GM03348 (cell line): ENCODE measurements around the gene LMBR1L.
A peak's percentile ranks its signal among the peaks of the same experiment; 100 is the strongest.
"Not testable (repeated sequence)": the region's sequence is repeated elsewhere in the genome, so short reads cannot be mapped to it uniquely, and the experiment has no call there.

Experiments used
- DNase-seq: peaks from one replicate; pipeline ENCODE4 v3.0.0; 2012; ENCODE audit warnings: low spot score

The LMBR1L gene

GRCh38 chr12:49086116-49086515 is 24.5 kb downstream of the LMBR1L start:
- peak; percentile 60 for DNase-seq

- DNase-seq: no peak
Observed at GRCh38 chr12:49084438-49084837, 26.2 kb downstream of the LMBR1L start.

DNA sequence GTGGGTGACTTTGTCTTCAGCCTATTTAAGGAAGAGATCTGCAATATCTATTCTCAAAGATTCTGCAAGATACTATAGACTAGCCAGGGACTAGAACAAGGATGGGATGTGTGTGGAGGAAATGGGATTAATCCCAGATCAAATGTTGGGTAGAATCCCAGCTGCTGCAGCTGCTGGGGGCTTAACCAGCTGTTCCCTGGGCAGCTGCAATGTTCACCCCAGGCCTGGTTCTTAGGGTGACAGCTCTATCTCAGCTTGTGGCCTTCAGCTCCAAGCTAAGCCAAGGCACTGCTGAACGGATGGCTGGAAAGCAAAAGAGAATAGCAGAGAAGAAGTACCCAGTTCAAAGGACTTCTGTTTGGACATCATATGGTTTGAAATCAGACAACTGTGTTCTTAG is 30.9 kb downstream of the LMBR1L start:
- DNase-seq: no peak

- DNase-seq: no peak
Observed at GRCh38 chr12:49070971-49071370, 39.7 kb downstream of the LMBR1L start.

- DNase-seq: peak; percentile 99
Observed at GRCh38 chr12:49069507-49070346, 40.9 kb downstream of the LMBR1L start, which contains the start of gene RHEBL1. Gene RHEBL1 (minus strand): TSS chr12:49069979. CDS start chr12:49069785, 194 bp downstream.

DNA sequence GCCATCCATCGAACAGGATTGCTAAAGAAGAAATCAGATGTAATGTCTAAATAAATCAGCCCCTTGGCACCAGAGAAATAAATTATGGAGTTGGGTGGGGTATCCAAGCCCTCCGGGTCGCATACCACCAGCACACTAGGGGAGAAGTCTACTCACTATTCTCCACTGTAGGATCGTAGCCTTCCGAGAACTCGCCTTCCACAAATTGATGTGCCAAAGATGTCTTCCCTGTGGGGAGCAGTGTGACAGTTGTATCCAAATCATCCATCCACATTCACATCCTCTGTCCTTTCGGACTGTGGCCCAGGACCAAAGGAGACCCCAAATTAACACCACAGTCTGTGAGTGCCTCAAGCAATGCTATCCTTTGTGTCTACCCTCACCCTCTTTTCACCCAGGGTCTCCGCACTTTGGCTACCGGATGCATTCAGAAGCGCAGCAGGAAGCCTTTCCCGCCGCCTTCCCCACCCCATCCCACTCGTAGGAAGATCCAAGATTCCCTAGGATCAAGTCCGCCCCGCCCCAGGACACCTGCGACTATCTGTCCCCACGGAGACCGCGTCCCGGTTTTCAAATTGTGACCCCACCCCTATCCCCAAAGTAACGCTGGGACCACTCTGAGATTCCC is 41.7 kb downstream of the LMBR1L start:
- no peak for DNase-seq

DNA sequence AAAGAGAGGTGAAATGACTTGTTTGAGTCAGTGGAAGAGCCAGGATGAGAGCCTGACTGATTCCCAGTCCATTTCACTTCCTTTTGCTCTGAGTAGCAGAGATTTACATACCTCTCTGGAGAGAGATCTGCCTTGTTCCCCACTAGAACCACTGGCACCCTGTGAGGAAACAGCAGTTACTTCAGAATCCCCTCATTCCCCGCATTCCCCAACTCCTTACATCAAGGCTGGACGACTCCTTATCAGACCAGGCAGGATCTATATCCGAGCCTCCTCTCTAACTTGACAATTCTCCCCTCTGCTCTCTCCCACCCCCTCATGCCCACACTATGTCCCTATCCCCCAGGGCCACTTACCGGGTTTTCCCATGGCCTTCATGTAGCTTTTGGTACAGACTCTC is 44.5 kb downstream of the LMBR1L start:
- DNase-seq: no peak

DNA sequence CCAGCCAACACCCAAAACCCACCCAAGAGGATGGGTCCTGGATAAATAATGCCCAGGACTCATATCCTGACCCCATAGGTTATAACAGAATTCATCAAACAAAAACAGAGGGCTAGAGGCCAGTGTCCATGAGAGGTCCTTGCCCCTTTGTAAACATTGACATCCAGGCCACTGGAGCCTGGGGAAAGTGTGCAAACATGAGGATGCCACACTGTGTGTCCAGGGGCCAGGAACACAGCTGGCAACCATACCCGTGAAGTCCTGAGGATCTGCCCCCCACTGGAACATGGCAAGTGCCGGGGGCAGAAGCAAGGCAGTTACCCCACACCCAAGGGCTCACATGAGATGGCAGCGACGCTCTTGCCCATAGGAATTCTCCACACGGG is 45.9 kb downstream of the LMBR1L start:
- no peak for DNase-seq

DNA sequence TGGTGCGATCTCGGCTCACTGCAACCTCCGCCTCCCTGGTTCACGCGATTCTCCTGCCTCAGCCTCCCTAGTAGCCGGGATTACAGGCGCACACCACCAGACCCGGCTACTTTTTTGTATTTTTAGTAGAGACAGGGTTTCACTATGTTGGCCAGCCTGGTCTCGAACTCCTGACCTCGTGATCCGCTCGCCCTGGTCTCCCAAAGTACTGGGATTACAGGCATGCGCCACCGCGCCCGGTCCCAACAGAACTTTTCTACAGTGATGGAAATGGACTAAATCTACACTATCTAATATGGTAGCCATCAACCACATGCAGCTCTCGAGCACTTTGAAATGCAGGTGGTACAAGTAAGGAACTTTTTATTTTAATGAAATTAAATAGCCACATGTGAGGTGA is 48.7 kb downstream of the LMBR1L start:
- not testable (repeated sequence) for DNase-seq

DNA sequence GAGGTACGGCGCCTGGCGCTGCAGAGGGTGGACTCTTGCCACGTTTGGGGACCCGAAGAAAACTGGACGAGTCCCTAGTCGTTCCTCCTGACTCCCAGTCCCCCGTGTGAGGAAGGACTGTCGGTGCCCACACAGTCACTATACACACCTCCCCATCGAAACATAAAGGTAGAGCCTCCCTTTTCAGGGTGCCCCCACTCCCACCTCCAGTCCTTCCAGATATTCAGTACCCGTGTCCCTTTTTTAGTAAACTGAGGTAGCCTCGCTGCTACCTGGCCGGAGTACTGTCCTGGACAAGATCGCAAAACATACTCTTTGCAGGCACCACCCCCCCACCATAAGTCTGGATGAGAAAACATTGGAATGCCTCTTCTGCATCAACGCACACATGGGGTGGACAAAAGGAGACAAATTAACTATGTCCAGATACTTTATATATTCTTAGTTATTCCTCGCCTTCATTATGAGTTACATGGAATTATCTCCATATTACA is 49.4 kb downstream of the LMBR1L start:
- DNase-seq: no peak

DNA sequence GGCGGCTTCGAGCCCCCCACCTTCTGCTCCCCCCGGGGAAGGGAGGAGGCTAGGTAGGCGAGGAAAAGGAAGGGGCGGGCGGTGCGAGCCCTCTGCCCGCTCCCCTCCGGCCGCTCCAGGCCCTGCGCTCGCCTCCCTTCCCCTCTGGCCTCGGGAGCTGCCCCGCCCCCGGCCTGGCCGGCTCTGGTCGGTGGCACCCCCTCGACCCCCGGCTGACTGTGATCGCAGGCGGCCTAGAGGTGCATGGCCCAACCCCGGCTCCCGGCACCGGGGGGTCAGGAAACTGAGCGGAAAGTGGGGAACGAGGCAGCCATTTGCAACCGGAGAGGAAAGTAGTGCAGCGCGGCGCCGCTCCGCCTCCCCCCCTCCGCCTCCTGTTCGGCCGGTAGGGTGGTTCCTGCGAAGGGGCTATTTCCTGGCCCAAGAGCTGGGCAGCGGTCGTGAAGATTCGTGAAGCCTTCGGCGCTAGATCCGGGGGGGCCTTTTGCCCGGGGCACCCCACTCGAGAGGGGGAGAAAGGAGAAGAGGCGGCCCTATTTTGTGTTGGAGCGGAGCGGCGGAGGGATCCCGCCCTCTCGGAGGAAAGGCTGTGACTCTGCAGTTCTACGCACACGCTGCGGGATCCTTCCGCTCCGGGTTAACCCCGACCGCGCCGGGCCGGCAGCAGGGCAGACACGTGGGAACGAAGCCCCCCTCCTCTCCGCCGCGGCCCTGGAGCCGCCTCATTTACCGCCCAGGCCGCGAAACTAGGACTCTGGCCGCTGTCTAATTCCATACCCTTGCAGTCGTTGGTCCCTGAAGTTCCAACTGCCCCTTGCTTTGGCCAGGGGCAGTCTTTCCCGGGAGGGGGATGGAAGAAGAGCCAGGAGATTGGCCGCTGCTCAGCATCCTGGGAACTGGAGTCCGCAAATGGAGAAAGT is 50.1 kb downstream of the LMBR1L start, which contains the start of gene KMT2D:
Gene KMT2D, minus strand, starts transcription at position 558 of the 920 bp plus-strand sequence. CDS start 5,470 bp downstream, outside the sequence.
- DNase-seq: peak; percentile 95

- DNase-seq: peak; percentile 62
Observed at GRCh38 chr12:49059299-49060171, 51.1 kb downstream of the LMBR1L start.

DNA sequence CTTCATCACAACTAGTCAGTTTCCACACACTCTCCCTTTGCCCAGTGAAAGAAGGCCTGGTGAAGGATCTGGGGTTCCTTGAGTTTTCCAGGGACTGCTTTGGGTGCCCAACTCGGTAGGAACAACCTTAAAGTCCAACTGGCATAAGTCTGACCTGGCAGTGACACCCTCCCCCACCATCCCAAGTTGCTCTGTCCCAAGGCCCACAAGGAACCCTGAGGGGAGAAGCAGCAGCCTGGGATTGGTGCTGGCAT is 51.7 kb downstream of the LMBR1L start:
- DNase-seq: no peak

- peak; percentile 43 for DNase-seq
Observed at GRCh38 chr12:49058366-49059044, 52.1 kb downstream of the LMBR1L start.

GRCh38 chr12:49057888-49058287 is 52.8 kb downstream of the LMBR1L start:
- no peak for DNase-seq

DNA sequence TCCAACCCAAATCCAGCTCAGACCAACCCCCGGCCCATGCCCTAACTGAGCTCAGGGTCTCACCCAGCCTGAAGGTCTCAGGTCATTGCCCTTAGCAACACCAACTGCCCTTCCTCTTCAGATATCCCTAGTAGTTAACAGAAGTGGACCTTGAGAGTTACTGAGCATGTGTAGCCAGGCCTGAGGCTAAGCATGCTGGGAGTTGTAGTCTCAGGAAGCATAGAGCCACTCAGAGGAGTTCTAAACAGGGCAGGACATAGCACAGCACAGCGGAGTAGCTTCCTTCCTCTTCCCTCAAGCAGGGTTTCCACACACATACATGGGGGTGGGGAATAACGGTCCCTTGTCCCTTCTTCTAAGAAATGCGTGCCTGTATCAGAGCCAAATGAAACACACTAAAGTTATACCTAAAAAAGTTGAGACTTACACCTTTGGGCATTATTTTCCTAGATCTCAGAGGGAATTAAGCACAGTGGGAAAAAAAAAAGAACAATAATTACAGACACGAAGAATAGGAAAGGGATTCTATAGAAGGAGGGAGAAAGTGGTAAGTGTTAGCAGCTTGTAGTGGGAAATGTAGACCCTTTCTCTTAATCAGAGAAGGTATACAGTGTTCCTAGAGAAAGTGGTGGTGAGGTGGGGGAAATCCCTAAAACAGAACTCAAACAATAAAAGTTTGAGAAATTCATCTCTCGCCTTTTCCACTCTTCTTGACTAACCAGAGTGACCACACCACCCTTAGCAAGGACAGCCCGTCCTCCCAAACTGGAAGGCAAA is 54.5 kb downstream of the LMBR1L start:
- peak; percentile 85 for DNase-seq

DNA sequence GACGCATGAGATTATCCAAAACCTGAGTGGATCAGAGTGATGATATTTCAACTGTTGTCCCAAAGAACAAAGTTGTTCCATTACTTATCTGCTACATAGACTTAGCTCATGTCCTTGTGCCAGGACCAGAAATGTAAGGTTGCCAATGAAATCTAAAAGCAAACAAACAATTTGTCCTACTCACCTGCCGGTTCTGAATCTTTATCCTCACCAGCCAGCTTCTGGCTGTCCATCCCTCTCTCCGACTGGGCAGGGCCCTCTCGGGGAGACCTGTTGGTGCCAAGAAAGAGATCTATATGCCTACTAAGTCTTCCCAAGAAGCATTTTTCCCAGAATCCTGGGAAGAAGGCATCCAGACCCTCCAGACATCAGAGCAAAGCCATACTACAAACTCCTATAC is 55.6 kb downstream of the LMBR1L start:
- DNase-seq: no peak

DNA sequence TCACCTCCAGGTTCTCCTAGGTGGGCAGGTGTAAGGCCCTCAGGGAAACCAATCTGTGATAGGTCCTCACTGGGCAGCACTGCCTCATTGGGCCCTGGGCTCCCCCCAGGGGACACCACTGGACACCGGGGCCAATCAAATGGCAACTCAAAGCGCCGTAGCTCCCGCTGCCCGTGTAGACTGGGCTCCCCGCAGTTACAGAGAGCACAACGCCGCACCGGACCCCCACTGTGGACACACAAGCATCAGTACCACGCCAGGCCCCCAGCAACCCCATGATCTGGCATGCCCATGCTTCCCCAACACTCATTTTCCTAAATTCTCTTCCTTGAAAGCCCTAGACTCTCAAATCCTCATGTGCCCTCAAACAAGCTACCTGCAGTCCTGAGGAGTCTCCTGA is 56.1 kb downstream of the LMBR1L start:
- no peak for DNase-seq

DNA sequence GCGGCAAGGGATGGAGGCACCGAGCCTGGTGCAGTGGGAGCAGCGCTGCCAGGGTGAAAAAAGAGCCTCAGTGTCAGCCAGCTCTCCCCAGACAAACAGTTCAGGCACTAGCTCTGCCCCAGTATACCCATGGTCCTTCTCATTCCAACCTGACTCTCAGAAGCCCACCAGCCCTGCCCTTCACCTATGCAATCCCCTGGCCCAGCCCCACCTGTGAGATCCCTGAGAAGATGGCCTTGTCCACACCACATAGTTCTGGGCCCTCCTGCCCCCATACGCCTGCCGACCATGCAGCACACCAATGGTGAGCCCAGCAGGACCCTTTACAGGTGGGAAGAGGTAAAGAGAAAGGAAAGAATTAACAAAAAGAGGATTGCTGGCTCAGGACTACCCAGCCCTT is 56.6 kb downstream of the LMBR1L start:
- DNase-seq: no peak
